ENCODE results near the gene IVL.

Gene IVL

DNA sequence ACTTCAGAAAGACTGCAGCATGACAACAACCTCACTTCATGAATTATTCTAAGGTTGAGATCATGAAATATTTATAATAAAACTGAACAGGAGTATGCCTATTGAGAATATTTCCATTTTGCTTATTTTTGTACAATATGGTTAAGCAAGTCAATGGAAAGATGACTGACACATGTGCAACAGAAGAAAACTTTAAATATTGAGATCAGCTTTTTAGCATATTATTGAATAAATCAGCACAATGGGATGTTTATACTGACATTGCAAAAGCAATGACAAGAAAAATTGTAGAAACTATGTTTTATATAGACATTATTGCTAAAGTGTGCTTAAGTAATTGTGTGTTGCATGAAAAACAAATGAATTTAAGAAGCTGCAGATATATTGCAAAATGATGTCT lies 43.9 kb upstream of the IVL start:
- TF ChIP-seq ZNF23 (tag by site-specific recombination; IDR thresholded peaks at IDR 0.05; ENCODE audit: borderline replicate concordance) (no peak), ZNF354C (tag by site-specific recombination; IDR thresholded peaks at IDR 0.05; ENCODE audit: borderline replicate concordance, low read depth) (no peak), ZNF670 (tag by site-specific recombination; IDR thresholded peaks at IDR 0.05; ENCODE audit: low read depth) (no peak), ZNF830 (tag by site-specific recombination; IDR thresholded peaks at IDR 0.05; ENCODE audit: low read depth) (no peak), FEZF1 (tag by site-specific recombination; IDR thresholded peaks at IDR 0.05) (no peak), ZNF658 (tag by site-specific recombination; IDR thresholded peaks at IDR 0.05) (no peak), ZNF202 (tag by site-specific recombination; IDR thresholded peaks at IDR 0.05; ENCODE audit: borderline replicate concordance) (no peak), ZFP41 (tag by site-specific recombination; IDR thresholded peaks at IDR 0.05; ENCODE audit: borderline replicate concordance) (no peak), ZNF530 (tag by site-specific recombination; IDR thresholded peaks at IDR 0.05; ENCODE audit: low read depth) (no peak), TCF7L2 (IDR thresholded peaks at IDR 0.05; ENCODE audit: borderline replicate concordance, low read depth, low read length) (no peak)
- H3K27ac ChIP-seq (ENCODE audit: extremely low read depth, low read depth, low read length): no peak overlapping the region
- no peaks in the 10 kb centered on the region for H3K4me1 ChIP-seq (ENCODE audit: control insufficient read depth, insufficient read depth, low read length)
- no peak overlapping the region for H3K4me3 ChIP-seq (ENCODE audit: low read depth, low read length)
- CTCF ChIA-PET: interaction anchor here (0.8 kb wide), 1 partner anchor 356 kb away, joined by 4 read pairs; no protein-coding TSS in a partner anchor
- H3K36me3 ChIP-seq (ENCODE audit: control insufficient read depth in 2 of 2, insufficient read depth in 1 of 2, low read length in 2 of 2): no peaks in the 10 kb centered on the region
- no peaks in the 10 kb centered on the region for H3K9me3 ChIP-seq (ENCODE audit: control insufficient read depth, insufficient read depth, low read depth, low read length)
- POLR2A ChIA-PET: no interaction called here

DNA sequence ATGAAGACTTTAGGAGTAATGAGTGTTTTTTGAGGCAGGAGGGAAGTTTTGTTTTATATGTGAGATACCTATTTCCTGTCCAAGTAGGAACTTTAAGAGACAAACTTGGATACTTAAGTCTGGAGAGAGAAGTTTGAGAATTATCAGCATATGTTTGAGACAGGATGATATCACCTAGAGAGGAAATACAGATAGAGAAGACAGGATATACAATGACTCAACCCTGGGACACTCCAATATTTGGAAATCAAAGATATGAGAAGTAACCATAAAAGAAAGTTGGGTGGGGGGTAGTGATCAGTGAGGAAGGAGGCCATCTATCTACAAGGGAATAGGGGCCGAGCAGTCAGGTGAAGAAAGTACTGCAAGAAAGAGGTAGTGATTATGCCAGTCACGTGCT lies 42.0 kb upstream of the IVL start:
- ChIA-PET POLR2A (no interaction called here), CTCF (interaction anchor here (1.0 to 1.4 kb wide), 2 partner anchors 212 to 326 kb away, joined by 4 to 6 read pairs; no protein-coding TSS in a partner anchor)
- Histone ChIP-seq H3K36me3 (ENCODE audit: control insufficient read depth in 2 of 2, insufficient read depth in 1 of 2, low read length in 2 of 2) (no peaks in the 10 kb centered on the region), H3K27ac (ENCODE audit: extremely low read depth, low read depth, low read length) (no peak overlapping the region), H3K4me3 (ENCODE audit: low read depth, low read length) (no peak overlapping the region), H3K9me3 (ENCODE audit: control insufficient read depth, insufficient read depth, low read depth, low read length) (no peaks in the 10 kb centered on the region), H3K4me1 (ENCODE audit: control insufficient read depth, insufficient read depth, low read length) (no peaks in the 10 kb centered on the region)
- TF ChIP-seq ZNF121 (tag by site-specific recombination; IDR thresholded peaks at IDR 0.05): no peak
- TF ChIP-seq ZNF473 (tag by site-specific recombination; IDR thresholded peaks at IDR 0.05): no peak
- TF ChIP-seq ZNF777 (tag by site-specific recombination; IDR thresholded peaks at IDR 0.05; ENCODE audit: borderline replicate concordance): no peak
- TF ChIP-seq MEIS1 (CRISPR knock-in tag; IDR thresholded peaks at IDR 0.05; ENCODE audit: borderline replicate concordance): no peak
- TF ChIP-seq GLIS1 (tag by site-specific recombination; IDR thresholded peaks at IDR 0.05): no peak
- TF ChIP-seq ZNF16 (tag by site-specific recombination; IDR thresholded peaks at IDR 0.05; ENCODE audit: low read depth): no peak
- no peak for TF ChIP-seq KLF7 (tag by site-specific recombination; IDR thresholded peaks at IDR 0.05; ENCODE audit: borderline replicate concordance)
- no peak for TF ChIP-seq GLIS2 (tag by site-specific recombination; IDR thresholded peaks at IDR 0.05)
- no peak for TF ChIP-seq ZNF23 (tag by site-specific recombination; IDR thresholded peaks at IDR 0.05; ENCODE audit: borderline replicate concordance)
- no peak for TF ChIP-seq ZEB2 (tag by site-specific recombination; IDR thresholded peaks at IDR 0.05)

GRCh38 chr1:152869808-152870419 lies 38.4 kb upstream of the IVL start:
- Histone ChIP-seq H3K36me3 (ENCODE audit: control insufficient read depth in 2 of 2, insufficient read depth in 1 of 2, low read length in 2 of 2) (no peaks in the 10 kb centered on the region), H3K9me3 (ENCODE audit: control insufficient read depth, insufficient read depth, low read depth, low read length) (no peaks in the 10 kb centered on the region), H3K4me3 (ENCODE audit: low read depth, low read length) (no peak overlapping the region), H3K27ac (ENCODE audit: extremely low read depth, low read depth, low read length) (no peak overlapping the region), H3K4me1 (ENCODE audit: control insufficient read depth, insufficient read depth, low read length) (no peaks in the 10 kb centered on the region)
- CTCF ChIA-PET: interaction anchor here (0.6 to 6.7 kb wide), 39 partner anchors 9 to 1956 kb away, joined by 3 to 71 read pairs (median 4); partner anchors contain the start of genes IVL, LCE2D and SMCP
- TF ChIP-seq, protein P1, sequence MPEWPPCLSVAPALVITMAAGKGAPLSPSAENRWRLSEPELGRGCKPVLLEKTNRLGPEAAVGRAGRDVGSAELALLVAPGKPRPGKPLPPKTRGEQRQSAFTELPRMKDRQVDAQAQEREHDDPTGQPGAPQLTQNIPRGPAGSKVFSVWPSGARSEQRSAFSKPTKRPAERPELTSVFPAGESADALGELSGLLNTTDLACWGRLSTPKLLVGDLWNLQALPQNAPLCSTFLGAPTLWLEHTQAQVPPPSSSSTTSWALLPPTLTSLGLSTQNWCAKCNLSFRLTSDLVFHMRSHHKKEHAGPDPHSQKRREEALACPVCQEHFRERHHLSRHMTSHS (tag by site-specific recombination; IDR thresholded peaks at IDR 0.05): no peak
- 0 out of 2 replicates have a peak, but pooled peaks have one; percentile 32 for TF ChIP-seq ZNF654 (tag by site-specific recombination; IDR thresholded peaks at IDR 0.05; ENCODE audit: low read depth)
- TF ChIP-seq, protein P2, sequence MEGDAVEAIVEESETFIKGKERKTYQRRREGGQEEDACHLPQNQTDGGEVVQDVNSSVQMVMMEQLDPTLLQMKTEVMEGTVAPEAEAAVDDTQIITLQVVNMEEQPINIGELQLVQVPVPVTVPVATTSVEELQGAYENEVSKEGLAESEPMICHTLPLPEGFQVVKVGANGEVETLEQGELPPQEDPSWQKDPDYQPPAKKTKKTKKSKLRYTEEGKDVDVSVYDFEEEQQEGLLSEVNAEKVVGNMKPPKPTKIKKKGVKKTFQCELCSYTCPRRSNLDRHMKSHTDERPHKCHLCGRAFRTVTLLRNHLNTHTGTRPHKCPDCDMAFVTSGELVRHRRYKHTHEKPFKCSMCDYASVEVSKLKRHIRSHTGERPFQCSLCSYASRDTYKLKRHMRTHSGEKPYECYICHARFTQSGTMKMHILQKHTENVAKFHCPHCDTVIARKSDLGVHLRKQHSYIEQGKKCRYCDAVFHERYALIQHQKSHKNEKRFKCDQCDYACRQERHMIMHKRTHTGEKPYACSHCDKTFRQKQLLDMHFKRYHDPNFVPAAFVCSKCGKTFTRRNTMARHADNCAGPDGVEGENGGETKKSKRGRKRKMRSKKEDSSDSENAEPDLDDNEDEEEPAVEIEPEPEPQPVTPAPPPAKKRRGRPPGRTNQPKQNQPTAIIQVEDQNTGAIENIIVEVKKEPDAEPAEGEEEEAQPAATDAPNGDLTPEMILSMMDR (tag by site-specific recombination; IDR thresholded peaks at IDR 0.05): 0 out of 2 replicates have a peak, but pooled peaks have one; percentile 21
- POLR2A ChIA-PET: no interaction called here
